Adrenal gland (tissue), 5 donors: Measurements from ENCODE around the gene MTG2.

Experiments
- POLR2A ChIP-seq, 2 donors: fragments of 450-650 bp; IDR thresholded peaks; one replicate each; pipeline ENCODE4 v1.6.1; 2017; ENCODE audit warnings: antibody characterized with exemption in 2 of 2, mild to moderate bottlenecking in 2 of 2, moderate library complexity in 1 of 2
- TF ChIP-seq, protein P1 (sequence below), 6 experiments: fragments of 450-650 bp in 4 of 6; fragments of 200-600 bp in 2 of 6; sonication (generic) in 1 of 6; IDR thresholded peaks; 1 replicate in 5 of 6; 2 replicates in 1 of 6; pipeline versions ENCODE4 v1.5.1 to v1.8.0; 2016 to 2021; ENCODE audit warnings: antibody characterized with exemption in 6 of 6, mild to moderate bottlenecking in 2 of 6, moderate library complexity in 1 of 6
- donor health status: DM: no; HTN: no; CAD: no.

DNA sequence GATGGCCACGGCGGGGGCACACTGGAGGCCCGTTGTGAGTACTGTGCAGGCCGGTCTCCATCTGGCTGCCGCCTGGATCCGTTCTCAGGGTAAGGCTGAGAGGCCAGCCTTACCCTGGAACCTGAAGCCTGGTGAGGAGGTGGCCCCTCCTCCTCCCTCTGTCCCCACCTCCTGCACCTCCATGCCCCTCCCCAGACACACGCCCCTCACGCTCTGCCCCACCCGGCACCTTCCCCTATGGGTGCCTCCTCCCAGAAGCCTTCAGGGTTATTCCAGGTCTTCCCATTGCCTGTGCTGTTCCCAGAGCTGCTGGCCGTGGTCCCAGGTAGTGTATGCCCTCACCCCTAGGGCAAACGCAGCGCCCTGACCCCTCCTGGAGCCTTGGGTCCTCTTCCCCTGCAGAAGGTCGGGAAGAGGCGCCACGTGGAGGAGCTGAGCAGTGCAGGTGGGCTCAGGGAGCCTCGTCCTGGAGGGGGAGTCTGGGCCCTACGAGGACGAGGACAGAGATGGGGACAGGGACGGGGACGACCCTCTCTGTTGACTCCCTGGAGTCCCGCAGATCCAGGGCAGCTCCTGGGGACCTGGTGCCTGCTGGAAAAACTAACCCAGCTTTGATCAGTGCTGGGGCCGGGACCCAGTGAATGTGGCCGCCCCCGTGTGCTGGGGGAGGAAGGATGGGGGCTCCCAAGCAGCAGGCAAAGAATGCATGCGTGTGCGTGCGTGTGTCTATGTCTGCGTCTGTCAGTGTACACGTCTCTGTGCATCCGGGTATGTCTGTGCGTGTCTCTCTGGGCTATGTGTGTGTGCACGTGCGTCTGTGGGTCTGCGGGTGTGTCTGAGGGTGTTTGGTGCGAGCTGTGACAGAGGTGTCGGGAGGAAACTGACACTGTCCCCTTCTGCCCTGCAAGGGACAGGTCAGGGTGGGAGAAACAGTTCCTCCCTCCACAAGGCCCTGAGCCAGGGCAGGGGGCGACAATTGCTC is 45.4 kb downstream of the MTG2 start:
- TF ChIP-seq, protein P1, sequence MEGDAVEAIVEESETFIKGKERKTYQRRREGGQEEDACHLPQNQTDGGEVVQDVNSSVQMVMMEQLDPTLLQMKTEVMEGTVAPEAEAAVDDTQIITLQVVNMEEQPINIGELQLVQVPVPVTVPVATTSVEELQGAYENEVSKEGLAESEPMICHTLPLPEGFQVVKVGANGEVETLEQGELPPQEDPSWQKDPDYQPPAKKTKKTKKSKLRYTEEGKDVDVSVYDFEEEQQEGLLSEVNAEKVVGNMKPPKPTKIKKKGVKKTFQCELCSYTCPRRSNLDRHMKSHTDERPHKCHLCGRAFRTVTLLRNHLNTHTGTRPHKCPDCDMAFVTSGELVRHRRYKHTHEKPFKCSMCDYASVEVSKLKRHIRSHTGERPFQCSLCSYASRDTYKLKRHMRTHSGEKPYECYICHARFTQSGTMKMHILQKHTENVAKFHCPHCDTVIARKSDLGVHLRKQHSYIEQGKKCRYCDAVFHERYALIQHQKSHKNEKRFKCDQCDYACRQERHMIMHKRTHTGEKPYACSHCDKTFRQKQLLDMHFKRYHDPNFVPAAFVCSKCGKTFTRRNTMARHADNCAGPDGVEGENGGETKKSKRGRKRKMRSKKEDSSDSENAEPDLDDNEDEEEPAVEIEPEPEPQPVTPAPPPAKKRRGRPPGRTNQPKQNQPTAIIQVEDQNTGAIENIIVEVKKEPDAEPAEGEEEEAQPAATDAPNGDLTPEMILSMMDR (IDR thresholded peaks at IDR 0.05): no peak
- TF ChIP-seq POLR2A (IDR thresholded peaks at IDR 0.05): no peak
